ENCODE measurements around the gene ANKRD52.

The ANKRD52 gene

GRCh38 chr12:56237552-56237951, 20.6 kb downstream of the ANKRD52 start:
- DNase-seq = no peak

GRCh38 chr12:56236985-56237384, 21.2 kb downstream of the ANKRD52 start:
- no peak for DNase-seq

GRCh38 chr12:56236091-56236490, 22.1 kb downstream of the ANKRD52 start:
- DNase-seq = no peak

- DNase-seq = peak; percentile 31
Observed at GRCh38 chr12:56234746-56235436, 23.3 kb downstream of the ANKRD52 start.

- DNase-seq = no peak
Observed at GRCh38 chr12:56231184-56231582, 27.0 kb downstream of the ANKRD52 start.

GRCh38 chr12:56230432-56231183, 27.6 kb downstream of the ANKRD52 start:
- peak; percentile 78 for DNase-seq

- no peak for DNase-seq
Observed at GRCh38 chr12:56229916-56230431, 28.2 kb downstream of the ANKRD52 start, which contains the start of gene SLC39A5. TSS of gene SLC39A5 (plus strand) at chr12:56230051. CDS start at chr12:56231275, 1,224 bp downstream.

GRCh38 chr12:56229082-56229481, 29.1 kb downstream of the ANKRD52 start:
- no peak for DNase-seq

- no peak for DNase-seq
Observed at GRCh38 chr12:56224954-56225353, 33.2 kb downstream of the ANKRD52 start.

- peak; percentile 99 for DNase-seq
Observed at GRCh38 chr12:56224102-56224701, 34.0 kb downstream of the ANKRD52 start, which contains the start of gene NABP2. TSS of gene NABP2 (plus strand) at chr12:56224342. CDS start at chr12:56224857, 515 bp downstream.

- no peak for DNase-seq
Observed at GRCh38 chr12:56223571-56224101, 34.5 kb downstream of the ANKRD52 start.

GRCh38 chr12:56222531-56222895, 35.7 kb downstream of the ANKRD52 start:
- DNase-seq = no peak

GRCh38 chr12:56221757-56222530, 36.2 kb downstream of the ANKRD52 start, which contains the start of gene RNF41:
TSS of gene RNF41 (minus strand) at chr12:56221922. CDS start at chr12:56214047, 7,875 bp downstream.
- peak; percentile 99 for DNase-seq

- DNase-seq = peak; percentile 54
Observed at GRCh38 chr12:56221232-56221756, 36.9 kb downstream of the ANKRD52 start.

- no peak for DNase-seq
Observed at GRCh38 chr12:56220611-56221231, 37.5 kb downstream of the ANKRD52 start.

- DNase-seq = no peak
Observed at GRCh38 chr12:56219840-56220239, 38.3 kb downstream of the ANKRD52 start.

GRCh38 chr12:56216461-56216860, 41.7 kb downstream of the ANKRD52 start:
- DNase-seq = no peak

GRCh38 chr12:56213878-56214277, 44.3 kb downstream of the ANKRD52 start:
- DNase-seq = no peak

- no peak for DNase-seq
Observed at GRCh38 chr12:56212361-56212760, 45.8 kb downstream of the ANKRD52 start.

- DNase-seq = no peak
Observed at GRCh38 chr12:56208006-56208405, 50.2 kb downstream of the ANKRD52 start.

GRCh38 chr12:56206452-56207166, 51.6 kb downstream of the ANKRD52 start:
- DNase-seq = peak; percentile 73

Data from DMS53 (cell line).